ENCODE results near the gene PDE1C. TPM values are rescaled to one million over a fixed set of nuclear protein-coding genes. Genes with fewer than 3 reads are reported as not detected.
"Not testable (repeated sequence)": the region's sequence is repeated elsewhere in the genome, so short reads cannot be mapped to it uniquely, and the experiment has no call there.

Gene PDE1C
- polyA plus RNA-seq (ENCODE audit: insufficient read length) = 3.0 TPM

GRCh38 chr7:32070406-32071360, at the start of gene PDE1C:
PDE1C (minus strand) TSS chr7:32070407.
- DNase-seq (ENCODE audit: low read depth) = no peak

GRCh38 chr7:32119790-32120196, 49.6 kb upstream of the PDE1C start:
- DNase-seq (ENCODE audit: low read depth) = no peak

- DNase-seq (ENCODE audit: low read depth) = no peak
Measured at GRCh38 chr7:32117837-32118236, 47.6 kb upstream of the PDE1C start.

GRCh38 chr7:32116436-32116835, 46.2 kb upstream of the PDE1C start:
- no peak for DNase-seq (ENCODE audit: low read depth)

GRCh38 chr7:32115831-32116230, 45.6 kb upstream of the PDE1C start:
- no peak for DNase-seq (ENCODE audit: low read depth)

- no peak for DNase-seq (ENCODE audit: low read depth)
Measured at GRCh38 chr7:32108651-32109050, 38.4 kb upstream of the PDE1C start.

- no peak for DNase-seq (ENCODE audit: low read depth)
Measured at GRCh38 chr7:32104766-32105165, 34.6 kb upstream of the PDE1C start.

- DNase-seq (ENCODE audit: low read depth) = no peak
Measured at GRCh38 chr7:32103361-32103760, 33.2 kb upstream of the PDE1C start.

GRCh38 chr7:32102432-32102873, 32.2 kb upstream of the PDE1C start:
- DNase-seq (ENCODE audit: low read depth) = no peak

GRCh38 chr7:32100407-32100907, 30.2 kb upstream of the PDE1C start:
- DNase-seq (ENCODE audit: low read depth) = no peak

- no peak for DNase-seq (ENCODE audit: low read depth)
Measured at GRCh38 chr7:32094516-32094915, 24.3 kb upstream of the PDE1C start.

- DNase-seq (ENCODE audit: low read depth) = no peak
Measured at GRCh38 chr7:32093415-32094408, 23.5 kb upstream of the PDE1C start.

GRCh38 chr7:32092346-32092745, 22.1 kb upstream of the PDE1C start:
- no peak for DNase-seq (ENCODE audit: low read depth)

GRCh38 chr7:32091608-32092210, 21.5 kb upstream of the PDE1C start:
- DNase-seq (ENCODE audit: low read depth) = no peak

- no peak for DNase-seq (ENCODE audit: low read depth)
Measured at GRCh38 chr7:32089678-32090077, 19.5 kb upstream of the PDE1C start.

- no peak for DNase-seq (ENCODE audit: low read depth)
Measured at GRCh38 chr7:32089256-32089655, 19.0 kb upstream of the PDE1C start.

GRCh38 chr7:32088451-32088881, 18.3 kb upstream of the PDE1C start:
- DNase-seq (ENCODE audit: low read depth) = no peak

GRCh38 chr7:32079510-32079909, 9.3 kb upstream of the PDE1C start:
- DNase-seq (ENCODE audit: low read depth) = no peak

- no peak for DNase-seq (ENCODE audit: low read depth)
Measured at GRCh38 chr7:32078824-32079223, 8.6 kb upstream of the PDE1C start.

- DNase-seq (ENCODE audit: low read depth) = no peak
Measured at GRCh38 chr7:32077806-32078205, 7.6 kb upstream of the PDE1C start.

- DNase-seq (ENCODE audit: low read depth) = not testable (repeated sequence)
Measured at GRCh38 chr7:32076802-32077201, 6.6 kb upstream of the PDE1C start.
